ENCODE data around the gene CORT. TPM values are rescaled to one million over a fixed set of nuclear protein-coding genes. Genes with fewer than 3 reads are reported as not detected.

Gene CORT
- total RNA-seq, 1 donor from 2014 or later: 0.77 TPM

- Mint-ChIP-seq H3K4me1 (ENCODE audit: unreplicated experiment) (peaks cover 28% of the 10 kb centered on the region), H3K9me3 (ENCODE audit: unreplicated experiment) (no peaks in the 10 kb centered on the region), H3K36me3 (ENCODE audit: low read depth, unreplicated experiment) (no peaks in the 10 kb centered on the region), H3K4me3 (ENCODE audit: unreplicated experiment) (peak within 1 kb of the TSS; percentile 98), H3K27me3 (ENCODE audit: unreplicated experiment) (peaks cover 3% of the 10 kb centered on the region), H3K27ac (ENCODE audit: unreplicated experiment) (peak within 1 kb of the TSS; percentile 74)
- TF ChIP-seq CTCF (IDR thresholded peaks at IDR 0.05; ENCODE audit: unreplicated experiment): no peak
- DNase-seq (ENCODE audit: low spot score): peak; percentile 85
Observed at GRCh38 chr1:10474613-10475507, 25.0 kb downstream of the CORT start, which contains the start of gene PEX14. Gene PEX14, plus strand, starts transcription at chr1:10474950. Its CDS starts 17 bp downstream, at chr1:10474967.

GRCh38 chr1:10475510-10475909 lies 25.7 kb downstream of the CORT start:
- H3K27ac Mint-ChIP-seq (ENCODE audit: unreplicated experiment): peak overlapping the region; percentile 74
- H3K36me3 Mint-ChIP-seq (ENCODE audit: low read depth, unreplicated experiment): no peaks in the 10 kb centered on the region
- H3K27me3 Mint-ChIP-seq (ENCODE audit: unreplicated experiment): peaks cover 3% of the 10 kb centered on the region
- peak overlapping the region; percentile 98 for H3K4me3 Mint-ChIP-seq (ENCODE audit: unreplicated experiment)
- H3K9me3 Mint-ChIP-seq (ENCODE audit: unreplicated experiment): no peaks in the 10 kb centered on the region
- H3K4me1 Mint-ChIP-seq (ENCODE audit: unreplicated experiment): peaks cover 28% of the 10 kb centered on the region
- no peak for TF ChIP-seq CTCF (IDR thresholded peaks at IDR 0.05; ENCODE audit: unreplicated experiment)
- no peak for DNase-seq (ENCODE audit: low spot score)

- no peak for DNase-seq (ENCODE audit: low spot score)
- no peak for TF ChIP-seq CTCF (IDR thresholded peaks at IDR 0.05; ENCODE audit: unreplicated experiment)
- peaks cover 3% of the 10 kb centered on the region for H3K27me3 Mint-ChIP-seq (ENCODE audit: unreplicated experiment)
- H3K9me3 Mint-ChIP-seq (ENCODE audit: unreplicated experiment): no peaks in the 10 kb centered on the region
- peaks cover 12% of the 10 kb centered on the region for H3K4me1 Mint-ChIP-seq (ENCODE audit: unreplicated experiment)
- no peaks in the 10 kb centered on the region for H3K36me3 Mint-ChIP-seq (ENCODE audit: low read depth, unreplicated experiment)
- H3K27ac Mint-ChIP-seq (ENCODE audit: unreplicated experiment): no peak overlapping the region
- no peak overlapping the region for H3K4me3 Mint-ChIP-seq (ENCODE audit: unreplicated experiment)
Observed at GRCh38 chr1:10479296-10479695, 29.5 kb downstream of the CORT start.

- no peak overlapping the region for H3K27ac Mint-ChIP-seq (ENCODE audit: unreplicated experiment)
- H3K9me3 Mint-ChIP-seq (ENCODE audit: unreplicated experiment): no peaks in the 10 kb centered on the region
- H3K36me3 Mint-ChIP-seq (ENCODE audit: low read depth, unreplicated experiment): peaks cover 4% of the 10 kb centered on the region
- H3K4me3 Mint-ChIP-seq (ENCODE audit: unreplicated experiment): no peak overlapping the region
- H3K4me1 Mint-ChIP-seq (ENCODE audit: unreplicated experiment): peaks cover 8% of the 10 kb centered on the region
- no peak for TF ChIP-seq CTCF (IDR thresholded peaks at IDR 0.05; ENCODE audit: unreplicated experiment)
- no peak for DNase-seq (ENCODE audit: low spot score)
- H3K27me3 Mint-ChIP-seq (ENCODE audit: unreplicated experiment): peaks cover under 1% of the 10 kb centered on the region
Observed at GRCh38 chr1:10480614-10481013, 30.8 kb downstream of the CORT start.

GRCh38 chr1:10484521-10484920 lies 34.7 kb downstream of the CORT start:
- Mint-ChIP-seq H3K4me1 (ENCODE audit: unreplicated experiment) (no peaks in the 10 kb centered on the region), H3K9me3 (ENCODE audit: unreplicated experiment) (no peaks in the 10 kb centered on the region), H3K27ac (ENCODE audit: unreplicated experiment) (no peak overlapping the region), H3K36me3 (ENCODE audit: low read depth, unreplicated experiment) (peaks cover 4% of the 10 kb centered on the region), H3K4me3 (ENCODE audit: unreplicated experiment) (no peak overlapping the region), H3K27me3 (ENCODE audit: unreplicated experiment) (no peaks in the 10 kb centered on the region)
- no peak for DNase-seq (ENCODE audit: low spot score)
- no peak for TF ChIP-seq CTCF (IDR thresholded peaks at IDR 0.05; ENCODE audit: unreplicated experiment)
